GM19351 (cell line): ENCODE results near the gene RBPMS2.

Source experiments
- ATAC-seq: cut with Tn5 transposase; IDR thresholded peaks from one replicate; pipeline ENCODE4 v1.9.1; 2021; ENCODE audit warnings: mild to moderate bottlenecking, moderate library complexity; ENCODE audit not compliant: unreplicated experiment

Gene RBPMS2

DNA sequence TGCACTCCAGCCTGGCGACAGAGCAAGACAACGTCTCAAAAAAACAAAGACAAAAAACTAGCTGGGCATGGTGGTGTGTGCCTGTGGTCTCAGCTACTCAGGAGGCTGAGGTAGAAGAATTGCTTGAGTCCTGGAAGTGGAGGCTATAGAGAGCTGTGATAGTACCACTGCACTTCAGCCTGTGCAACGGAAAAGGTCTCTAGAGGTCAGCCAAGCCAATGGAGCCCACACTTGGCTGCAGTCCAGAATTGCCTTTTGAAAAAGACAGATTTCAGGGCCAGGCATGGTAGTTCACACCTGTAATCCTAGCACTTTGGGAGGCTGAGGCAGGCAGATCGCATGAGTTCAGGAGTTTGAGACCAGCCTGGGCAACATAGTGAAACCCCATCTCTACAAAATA, 8.4 kb upstream of the RBPMS2 start:
- ATAC-seq, result no peak

- no peak for ATAC-seq
Observed at GRCh38 chr15:64782751-64783150, 7.4 kb upstream of the RBPMS2 start.

- no peak for ATAC-seq
Observed at GRCh38 chr15:64781299-64781698, 5.9 kb upstream of the RBPMS2 start.

- no peak for ATAC-seq
Observed at GRCh38 chr15:64780600-64781156, 5.3 kb upstream of the RBPMS2 start.

DNA sequence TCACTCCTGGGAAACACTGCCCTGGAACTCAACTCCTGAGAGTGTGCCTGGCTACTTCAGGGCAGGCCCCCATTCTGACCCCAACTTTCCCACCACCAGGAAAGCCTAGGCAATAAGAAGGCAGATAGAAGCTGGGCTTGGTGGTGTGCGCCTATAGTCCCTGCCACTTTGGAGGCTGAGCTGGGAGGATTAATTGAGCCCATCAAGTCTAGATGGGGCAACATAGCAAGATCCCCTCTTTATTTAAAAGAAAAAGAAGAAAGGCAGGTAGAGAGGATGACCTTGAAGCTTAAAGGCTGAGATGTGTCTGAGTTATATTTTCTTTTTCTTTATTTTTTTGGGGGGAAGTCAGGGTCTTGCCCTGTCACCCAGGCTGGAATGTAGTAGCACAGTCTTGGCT, 4.2 kb upstream of the RBPMS2 start:
- no peak for ATAC-seq

DNA sequence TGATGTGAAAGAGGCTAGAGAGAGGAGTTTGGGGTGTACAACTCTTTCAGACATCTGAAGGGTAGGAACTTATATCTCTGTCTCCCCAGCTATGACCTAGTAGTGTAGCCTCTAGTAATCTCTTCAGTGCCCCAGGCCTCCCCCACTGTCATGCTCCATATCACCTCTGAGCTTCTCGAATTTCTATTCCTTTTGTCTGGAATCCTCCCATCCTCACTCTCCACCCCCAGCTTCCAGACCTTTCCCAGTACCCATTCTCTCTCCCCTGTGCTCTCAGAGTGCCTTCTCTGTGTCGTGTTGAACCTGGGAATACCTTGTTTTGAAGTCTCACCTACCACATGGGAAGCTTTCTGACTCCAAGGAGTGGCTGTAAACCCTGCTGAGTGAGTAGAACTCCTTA, 3.6 kb upstream of the RBPMS2 start:
- no peak for ATAC-seq

- ATAC-seq, result no peak
Observed at GRCh38 chr15:64776402-64776786, 1.0 kb upstream of the RBPMS2 start.

GRCh38 chr15:64774629-64775493, 528 bp downstream of the RBPMS2 start:
- no peak for ATAC-seq

DNA sequence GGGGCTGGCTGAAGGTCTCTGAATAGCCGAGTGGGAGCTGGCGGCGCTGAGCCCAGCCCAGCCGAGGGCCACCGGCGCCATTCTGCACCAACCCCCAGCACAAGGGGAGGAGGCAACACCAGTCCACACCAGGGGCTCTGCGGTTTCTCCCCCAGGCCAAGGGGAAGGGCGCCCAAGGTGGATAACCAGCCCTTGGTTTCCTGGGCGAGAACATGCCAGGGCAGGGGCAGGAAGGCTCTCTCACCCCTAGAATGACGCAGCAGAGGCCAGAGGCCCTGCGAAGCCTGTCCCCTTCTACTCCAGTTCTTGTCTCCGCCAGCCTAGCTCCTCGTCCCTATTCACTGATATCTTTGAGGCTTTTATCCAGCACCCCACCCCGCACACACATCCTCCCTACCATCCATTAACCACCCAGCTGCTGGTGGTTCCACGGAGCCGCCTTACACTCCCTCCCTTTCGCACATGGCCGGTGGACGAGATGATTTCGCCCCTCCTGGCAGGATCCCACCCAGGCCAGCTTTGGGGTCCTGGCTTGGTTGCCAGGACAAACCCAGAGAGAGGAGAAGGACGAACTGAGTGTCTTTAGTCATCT, 1.3 kb downstream of the RBPMS2 start:
- ATAC-seq, result no peak

DNA sequence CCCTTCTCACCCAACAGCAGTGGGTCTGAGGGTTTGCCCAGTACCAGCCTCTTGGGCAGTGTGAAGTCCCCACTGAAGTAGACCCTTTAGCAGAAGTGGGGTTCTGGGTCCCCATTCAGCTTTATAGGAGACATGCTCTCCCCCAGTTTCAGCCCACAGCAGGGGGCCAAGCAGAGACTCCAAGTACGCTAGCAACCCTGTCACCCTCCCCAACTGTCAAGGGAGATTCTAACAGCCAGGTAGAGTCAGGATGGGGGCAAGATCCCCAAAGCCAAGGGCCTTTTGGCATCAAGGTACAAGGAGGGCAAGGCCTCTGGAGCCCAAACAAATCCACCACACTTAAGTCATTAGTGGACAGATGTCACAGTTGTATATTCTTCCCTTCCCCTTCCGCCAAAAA, 1.8 kb downstream of the RBPMS2 start:
- no peak for ATAC-seq

GRCh38 chr15:64772964-64773363, 2.4 kb downstream of the RBPMS2 start:
- ATAC-seq, result no peak

- ATAC-seq, result no peak
Observed at GRCh38 chr15:64772488-64772887, 2.9 kb downstream of the RBPMS2 start.

- no peak for ATAC-seq
Observed at GRCh38 chr15:64770626-64771025, 4.8 kb downstream of the RBPMS2 start.

DNA sequence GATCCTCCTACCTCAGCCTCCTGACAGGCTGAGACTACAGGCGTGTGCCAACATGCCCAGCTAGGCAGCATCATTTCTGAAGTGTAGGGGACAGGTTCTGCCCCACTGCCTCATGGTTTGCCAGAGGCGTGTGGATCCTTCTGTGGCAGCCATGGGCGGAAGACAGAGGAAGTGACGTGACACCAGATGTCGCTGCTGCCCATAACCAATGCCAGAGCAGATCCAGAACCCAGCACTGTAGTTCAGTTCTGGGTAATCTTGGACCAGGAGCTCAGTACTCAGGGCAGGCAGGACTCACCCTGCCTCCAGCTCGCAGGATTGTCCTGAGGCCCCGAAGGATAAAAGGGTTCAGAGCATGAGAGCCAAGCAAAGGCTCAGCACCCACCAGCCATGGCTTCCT, 8.2 kb downstream of the RBPMS2 start:
- ATAC-seq, result no peak

GRCh38 chr15:64766058-64766457, 9.3 kb downstream of the RBPMS2 start:
- no peak for ATAC-seq

DNA sequence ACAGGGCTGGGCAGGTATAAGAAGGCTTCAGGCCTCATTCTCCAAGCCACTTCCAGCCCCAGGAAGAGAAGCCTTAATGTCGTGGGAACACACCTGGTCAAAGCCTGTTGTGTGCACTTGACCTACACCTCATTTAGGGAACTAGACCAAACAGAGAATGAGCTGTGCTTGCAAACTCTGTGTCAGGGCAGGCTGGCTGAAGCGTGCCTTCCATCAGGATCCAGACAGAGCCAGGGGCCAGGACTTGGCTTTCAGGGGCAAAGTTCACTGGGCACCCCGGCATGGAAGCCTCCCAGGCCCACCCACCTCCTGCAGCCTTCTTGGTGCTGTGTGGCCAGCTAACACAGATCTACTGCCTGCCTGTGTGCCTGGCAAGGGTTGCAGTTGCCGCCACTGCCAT, 11.5 kb downstream of the RBPMS2 start:
- ATAC-seq, result no peak

GRCh38 chr15:64763462-64763861, 11.9 kb downstream of the RBPMS2 start:
- ATAC-seq, result no peak

- no peak for ATAC-seq
Observed at GRCh38 chr15:64763021-64763420, 12.4 kb downstream of the RBPMS2 start.

DNA sequence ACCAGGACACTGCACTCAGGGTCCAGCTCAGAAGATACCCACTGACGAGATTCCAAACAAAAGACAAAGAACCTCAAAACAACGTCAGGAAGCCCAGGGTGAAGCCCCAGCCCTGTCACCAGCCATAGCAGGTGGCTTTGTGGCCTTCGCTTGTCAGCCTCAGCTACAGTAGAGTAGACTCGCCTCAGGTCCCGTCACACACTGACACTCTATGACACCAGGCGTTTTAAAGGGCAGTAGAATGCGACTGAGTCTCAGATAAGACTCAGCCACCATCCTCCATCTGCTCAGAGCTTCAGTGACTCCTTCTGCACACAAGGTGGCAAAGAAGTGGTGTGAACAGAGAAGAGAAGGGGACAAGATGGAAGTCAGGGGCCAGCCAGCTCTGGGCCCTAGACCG, 12.8 kb downstream of the RBPMS2 start:
- ATAC-seq, result no peak

GRCh38 chr15:64761156-64761555, 14.2 kb downstream of the RBPMS2 start:
- ATAC-seq, result no peak

DNA sequence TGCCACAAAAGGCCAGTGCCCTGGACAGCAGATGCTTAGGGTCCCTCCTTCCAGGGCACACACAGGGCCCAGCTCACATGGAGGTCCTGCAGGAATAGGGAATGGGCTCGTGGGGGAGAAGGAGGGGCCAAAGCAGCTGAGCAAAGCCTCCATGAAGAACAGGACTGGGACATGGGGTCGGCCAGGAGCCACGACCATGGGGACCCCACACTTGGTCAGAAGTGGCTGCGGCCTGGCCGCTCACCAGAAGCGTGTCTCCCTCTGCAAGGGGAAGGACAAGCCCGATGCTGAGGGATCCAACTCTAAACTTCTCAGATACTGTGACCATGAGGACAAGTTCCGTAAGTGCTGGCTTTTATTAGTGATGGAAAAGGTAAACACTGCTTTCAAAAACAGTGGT, 15.3 kb downstream of the RBPMS2 start:
- ATAC-seq, result no peak

GRCh38 chr15:64755427-64755940, 19.9 kb downstream of the RBPMS2 start:
- no peak for ATAC-seq
